Chondrocyte (in vitro differentiated cells): ENCODE data around the gene DNAL1. TPM values are rescaled to one million over a fixed set of nuclear protein-coding genes. Genes with fewer than 3 reads are reported as not detected.

Source experiments
- DNase-seq: peaks from one replicate; pipeline ENCODE4 v3.0.0; 2021; ENCODE audit warnings: mixed read lengths, low spot score
- H3K27ac Mint-ChIP-seq: one replicate; pipeline ENCODE4 v1.8.0; 2021; ENCODE audit warnings: mild to moderate bottlenecking, moderate library complexity, mixed read lengths; ENCODE audit not compliant: unreplicated experiment
- H3K27me3 Mint-ChIP-seq: 2 replicates; pipeline ENCODE4 v1.8.0; 2021; ENCODE audit warnings: low read depth, mixed read lengths
- H3K36me3 Mint-ChIP-seq: 2 replicates; pipeline ENCODE4 v1.8.0; 2021; ENCODE audit warnings: low read depth, mixed read lengths
- H3K4me1 Mint-ChIP-seq: 2 replicates; pipeline ENCODE4 v1.8.0; 2021; ENCODE audit warnings: low read depth, mild to moderate bottlenecking, mixed read lengths
- H3K4me3 Mint-ChIP-seq: one replicate; pipeline ENCODE4 v1.8.0; 2021; ENCODE audit warnings: mild to moderate bottlenecking, moderate library complexity, mixed read lengths; ENCODE audit not compliant: unreplicated experiment
- H3K9me3 Mint-ChIP-seq: 2 replicates; pipeline ENCODE4 v1.8.0; 2021; ENCODE audit warnings: low read depth, mixed read lengths
- CTCF ChIP-seq: fragments of 200-600 bp; sonication (generic); IDR thresholded peaks from 2 replicates; pipeline ENCODE4 v1.5.0; 2021; ENCODE audit warnings: antibody characterized with exemption, mild to moderate bottlenecking, moderate library complexity
- total RNA-seq: library from RNA; stranded (reverse); gene quantifications from 3 replicates; pipeline ENCODE4 v1.2.1, GENCODE V29; 2021

The DNAL1 gene
- total RNA-seq, 1 donor from 2014 or later: 15.2 TPM

- Mint-ChIP-seq H3K27me3 (no peaks in the 10 kb centered on the region), H3K36me3 (peaks cover 6% of the 10 kb centered on the region), H3K27ac (no peak overlapping the region), H3K9me3 (no peaks in the 10 kb centered on the region), H3K4me1 (peaks cover 12% of the 10 kb centered on the region), H3K4me3 (no peak overlapping the region)
- DNase-seq: no peak
- no peak for TF ChIP-seq CTCF
Observed at GRCh38 chr14:73685328-73685727, 40.5 kb downstream of the DNAL1 start.

- peak overlapping the region; percentile 49 for H3K27ac Mint-ChIP-seq
Observed at GRCh38 chr14:73686901-73687300, 42.1 kb downstream of the DNAL1 start.

GRCh38 chr14:73694083-73694482 is 49.3 kb downstream of the DNAL1 start:
- no peak for DNase-seq
- Mint-ChIP-seq H3K27me3 (no peaks in the 10 kb centered on the region), H3K9me3 (no peaks in the 10 kb centered on the region), H3K4me1 (peaks cover 11% of the 10 kb centered on the region), H3K27ac (no peak overlapping the region), H3K36me3 (peaks cover 9% of the 10 kb centered on the region), H3K4me3 (no peak overlapping the region)
- TF ChIP-seq CTCF: no peak

More at GRCh38 chr14:73686901-73687300, 42.1 kb downstream of the DNAL1 start:
- Mint-ChIP-seq H3K9me3 (no peaks in the 10 kb centered on the region), H3K4me3 (no peak overlapping the region), H3K27me3 (no peaks in the 10 kb centered on the region), H3K36me3 (peaks cover 8% of the 10 kb centered on the region), H3K4me1 (peaks cover 12% of the 10 kb centered on the region)
- DNase-seq: no peak
- no peak for TF ChIP-seq CTCF

- H3K4me3 Mint-ChIP-seq: no peak overlapping the region
- H3K9me3 Mint-ChIP-seq: no peaks in the 10 kb centered on the region
- peaks cover 8% of the 10 kb centered on the region for H3K36me3 Mint-ChIP-seq
- TF ChIP-seq CTCF: no peak
- H3K27ac Mint-ChIP-seq: no peak overlapping the region
- peaks cover 11% of the 10 kb centered on the region for H3K4me1 Mint-ChIP-seq
- H3K27me3 Mint-ChIP-seq: no peaks in the 10 kb centered on the region
- DNase-seq: no peak
Observed at GRCh38 chr14:73695082-73695481, 50.3 kb downstream of the DNAL1 start.

GRCh38 chr14:73695997-73696396 is 51.2 kb downstream of the DNAL1 start:
- TF ChIP-seq CTCF: no peak
- peak overlapping the region; percentile 42 for H3K27ac Mint-ChIP-seq
- peaks cover 8% of the 10 kb centered on the region for H3K36me3 Mint-ChIP-seq
- H3K27me3 Mint-ChIP-seq: no peaks in the 10 kb centered on the region
- no peak for DNase-seq
- no peaks in the 10 kb centered on the region for H3K9me3 Mint-ChIP-seq
- no peak overlapping the region for H3K4me3 Mint-ChIP-seq
- peaks cover 11% of the 10 kb centered on the region for H3K4me1 Mint-ChIP-seq
